WTC11 (cell line): ENCODE results near the gene COQ7. TPM values are rescaled to one million over a fixed set of nuclear protein-coding genes. Genes with fewer than 3 reads are reported as not detected.

Experiments used
- ATAC-seq: fragments of 200-7000 bp; cut with Tn5 transposase; 2 replicates; pipeline ENCODE4 v1.10.0; 2021; ENCODE audit warnings: mild to moderate bottlenecking, moderate library complexity
- CTCF ChIA-PET: fragments of 300-600 bp; sonication (Branson Sonifier 250); formaldehyde crosslinking; loops from one replicate; lab custom pipeline; 2021; ENCODE audit warnings: antibody characterized with exemption; lab: Charles Lee
- POLR2A ChIA-PET: fragments of 350-600 bp; sonication (Branson Sonifier 250); formaldehyde crosslinking; loops from one replicate; lab custom pipeline; 2021; ENCODE audit warnings: antibody characterized with exemption; lab: Charles Lee
- DNase-seq: peaks from one replicate; pipeline ENCODE4 v3.0.0; 2021; ENCODE audit warnings: low spot score
- H3K27ac Mint-ChIP-seq: 2 replicates; pipeline ENCODE4 v1.8.0; 2021; ENCODE audit warnings: mixed read lengths
- H3K27me3 Mint-ChIP-seq: 2 replicates; pipeline ENCODE4 v1.8.0; 2021; ENCODE audit warnings: low read depth, mild to moderate bottlenecking, moderate library complexity, mixed read lengths
- H3K36me3 Mint-ChIP-seq: 2 replicates; pipeline ENCODE4 v1.8.0; 2021; ENCODE audit warnings: mixed read lengths
- H3K4me1 Mint-ChIP-seq: 2 replicates; pipeline ENCODE4 v1.8.0; 2022; ENCODE audit warnings: mixed read lengths
- H3K4me3 Mint-ChIP-seq: 2 replicates; pipeline ENCODE4 v1.8.0; 2021; ENCODE audit warnings: mild to moderate bottlenecking, moderate library complexity, mixed read lengths
- H3K9me3 Mint-ChIP-seq: 2 replicates; pipeline ENCODE4 v1.8.0; 2021; ENCODE audit warnings: mixed read lengths
- GTF2I ChIP-seq: fragments of 250-450 bp; sonication (Bioruptor Pico); conservative IDR thresholded peaks from 2 replicates; pipeline ENCODE4 v1.4.0; 2021; ENCODE audit warnings: mild to moderate bottlenecking
- HMGA2 ChIP-seq: fragments of 250-450 bp; sonication (Bioruptor Pico); IDR thresholded peaks from 2 replicates; pipeline ENCODE4 v1.4.0; 2021; ENCODE audit warnings: mild to moderate bottlenecking, moderate library complexity
- NFYB ChIP-seq: sonication (generic); formaldehyde crosslinking; conservative IDR thresholded peaks from 2 replicates; pipeline ENCODE4 v1.8.0; 2022; ENCODE audit warnings: low read depth, missing genetic modification reagents
- RELA ChIP-seq: sonication (generic); formaldehyde crosslinking; IDR thresholded peaks from 2 replicates; pipeline ENCODE4 v1.8.1; 2022; ENCODE audit warnings: missing genetic modification reagents, mild to moderate bottlenecking, borderline replicate concordance
- ZNF423 ChIP-seq: fragments of 250-450 bp; sonication (Bioruptor Pico); IDR thresholded peaks from 2 replicates; pipeline ENCODE4 v2.1.2; 2022; ENCODE audit warnings: mild to moderate bottlenecking, moderate library complexity
- total RNA-seq: library from RNA; stranded (reverse); gene quantifications from 3 replicates; pipeline ENCODE4 v1.2.3, GENCODE V29; 2021
- TF ChIP-seq, protein P1 (sequence below): fragments of 250-450 bp; sonication (Bioruptor Pico); IDR thresholded peaks from 2 replicates; pipeline ENCODE4 v1.9.0; 2021; ENCODE audit warnings: mild to moderate bottlenecking, borderline replicate concordance
- TF ChIP-seq, protein P2 (sequence below): sonication (generic); formaldehyde crosslinking; IDR thresholded peaks from 2 replicates; pipeline ENCODE4 v1.8.1; 2022; ENCODE audit warnings: mild to moderate bottlenecking, missing genetic modification reagents, moderate library complexity, borderline replicate concordance
- TF ChIP-seq, protein P3 (sequence below): sonication (generic); formaldehyde crosslinking; IDR thresholded peaks from 2 replicates; pipeline ENCODE4 v1.8.0; 2022; ENCODE audit warnings: missing genetic modification reagents
- TF ChIP-seq, protein P4 (sequence below): sonication (generic); formaldehyde crosslinking; IDR thresholded peaks from 2 replicates; pipeline ENCODE4 v1.8.0; 2023; ENCODE audit warnings: missing genetic modification reagents, mild to moderate bottlenecking, borderline replicate concordance
- TF ChIP-seq, protein P5 (sequence below): fragments of 250-450 bp; sonication (Bioruptor Pico); IDR thresholded peaks from 2 replicates; pipeline ENCODE4 v1.8.0; 2021; ENCODE audit warnings: mild to moderate bottlenecking
- TF ChIP-seq, protein P6 (sequence below): sonication (generic); formaldehyde crosslinking; IDR thresholded peaks from 2 replicates; pipeline ENCODE4 v1.8.0; 2023; ENCODE audit warnings: missing genetic modification reagents
- TF ChIP-seq, protein P7 (sequence below): sonication (generic); formaldehyde crosslinking; IDR thresholded peaks from 2 replicates; pipeline ENCODE4 v1.8.1; 2023; ENCODE audit warnings: mild to moderate bottlenecking, missing genetic modification reagents, moderate library complexity

Gene COQ7
- total RNA-seq, 1 experiment from 2014 or later, result 20.7 TPM

DNA sequence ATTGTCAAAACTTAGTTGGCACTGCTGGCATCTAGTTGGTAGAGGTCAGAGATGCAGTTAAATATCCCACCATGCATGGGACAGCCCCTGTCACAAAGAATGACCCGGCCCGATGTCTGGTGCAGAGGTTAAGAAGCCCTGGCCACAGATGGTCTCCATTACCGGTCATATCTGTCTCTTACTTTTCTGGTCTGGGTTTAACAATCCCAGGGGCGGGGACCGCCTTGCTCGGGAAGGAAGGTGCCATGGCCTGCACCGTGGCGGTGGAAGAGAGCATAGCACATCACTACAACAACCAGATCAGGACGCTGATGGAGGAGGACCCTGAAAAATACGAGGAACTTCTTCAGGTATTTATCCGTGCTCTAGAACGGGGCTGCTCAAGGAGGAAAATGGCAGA, 8.1 kb downstream of the COQ7 start (continued):
- TF ChIP-seq, protein P1, sequence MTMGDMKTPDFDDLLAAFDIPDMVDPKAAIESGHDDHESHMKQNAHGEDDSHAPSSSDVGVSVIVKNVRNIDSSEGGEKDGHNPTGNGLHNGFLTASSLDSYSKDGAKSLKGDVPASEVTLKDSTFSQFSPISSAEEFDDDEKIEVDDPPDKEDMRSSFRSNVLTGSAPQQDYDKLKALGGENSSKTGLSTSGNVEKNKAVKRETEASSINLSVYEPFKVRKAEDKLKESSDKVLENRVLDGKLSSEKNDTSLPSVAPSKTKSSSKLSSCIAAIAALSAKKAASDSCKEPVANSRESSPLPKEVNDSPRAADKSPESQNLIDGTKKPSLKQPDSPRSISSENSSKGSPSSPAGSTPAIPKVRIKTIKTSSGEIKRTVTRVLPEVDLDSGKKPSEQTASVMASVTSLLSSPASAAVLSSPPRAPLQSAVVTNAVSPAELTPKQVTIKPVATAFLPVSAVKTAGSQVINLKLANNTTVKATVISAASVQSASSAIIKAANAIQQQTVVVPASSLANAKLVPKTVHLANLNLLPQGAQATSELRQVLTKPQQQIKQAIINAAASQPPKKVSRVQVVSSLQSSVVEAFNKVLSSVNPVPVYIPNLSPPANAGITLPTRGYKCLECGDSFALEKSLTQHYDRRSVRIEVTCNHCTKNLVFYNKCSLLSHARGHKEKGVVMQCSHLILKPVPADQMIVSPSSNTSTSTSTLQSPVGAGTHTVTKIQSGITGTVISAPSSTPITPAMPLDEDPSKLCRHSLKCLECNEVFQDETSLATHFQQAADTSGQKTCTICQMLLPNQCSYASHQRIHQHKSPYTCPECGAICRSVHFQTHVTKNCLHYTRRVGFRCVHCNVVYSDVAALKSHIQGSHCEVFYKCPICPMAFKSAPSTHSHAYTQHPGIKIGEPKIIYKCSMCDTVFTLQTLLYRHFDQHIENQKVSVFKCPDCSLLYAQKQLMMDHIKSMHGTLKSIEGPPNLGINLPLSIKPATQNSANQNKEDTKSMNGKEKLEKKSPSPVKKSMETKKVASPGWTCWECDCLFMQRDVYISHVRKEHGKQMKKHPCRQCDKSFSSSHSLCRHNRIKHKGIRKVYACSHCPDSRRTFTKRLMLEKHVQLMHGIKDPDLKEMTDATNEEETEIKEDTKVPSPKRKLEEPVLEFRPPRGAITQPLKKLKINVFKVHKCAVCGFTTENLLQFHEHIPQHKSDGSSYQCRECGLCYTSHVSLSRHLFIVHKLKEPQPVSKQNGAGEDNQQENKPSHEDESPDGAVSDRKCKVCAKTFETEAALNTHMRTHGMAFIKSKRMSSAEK (CRISPR knock-in tag), result no peak
- TF ChIP-seq, protein P2, sequence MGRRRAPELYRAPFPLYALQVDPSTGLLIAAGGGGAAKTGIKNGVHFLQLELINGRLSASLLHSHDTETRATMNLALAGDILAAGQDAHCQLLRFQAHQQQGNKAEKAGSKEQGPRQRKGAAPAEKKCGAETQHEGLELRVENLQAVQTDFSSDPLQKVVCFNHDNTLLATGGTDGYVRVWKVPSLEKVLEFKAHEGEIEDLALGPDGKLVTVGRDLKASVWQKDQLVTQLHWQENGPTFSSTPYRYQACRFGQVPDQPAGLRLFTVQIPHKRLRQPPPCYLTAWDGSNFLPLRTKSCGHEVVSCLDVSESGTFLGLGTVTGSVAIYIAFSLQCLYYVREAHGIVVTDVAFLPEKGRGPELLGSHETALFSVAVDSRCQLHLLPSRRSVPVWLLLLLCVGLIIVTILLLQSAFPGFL (CRISPR knock-in tag), result no peak

DNA sequence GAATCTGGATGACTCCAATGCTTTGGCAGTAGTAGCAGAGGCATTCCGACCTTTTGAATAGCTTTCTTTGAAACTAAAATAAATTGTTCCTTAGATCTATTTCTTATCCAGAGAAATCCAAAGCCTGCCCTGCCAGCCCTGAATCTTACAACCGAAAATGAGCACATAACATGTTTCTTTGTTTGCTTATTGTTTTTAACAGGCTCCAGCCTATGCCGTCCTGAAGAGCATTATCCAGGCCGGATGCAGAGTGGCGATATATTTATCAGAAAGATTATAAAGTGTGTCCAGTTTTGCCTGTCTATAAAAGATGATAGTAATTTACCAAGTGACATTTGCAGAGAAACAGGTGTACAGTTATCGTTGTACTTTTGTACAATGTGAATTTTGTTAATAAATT, 10.5 kb downstream of the COQ7 start:
- no peaks in the 10 kb centered on the region for H3K27me3 Mint-ChIP-seq
- TF ChIP-seq NFYB (CRISPR knock-in tag), result no peak
- no peak for TF ChIP-seq RELA
- TF ChIP-seq, protein P3, sequence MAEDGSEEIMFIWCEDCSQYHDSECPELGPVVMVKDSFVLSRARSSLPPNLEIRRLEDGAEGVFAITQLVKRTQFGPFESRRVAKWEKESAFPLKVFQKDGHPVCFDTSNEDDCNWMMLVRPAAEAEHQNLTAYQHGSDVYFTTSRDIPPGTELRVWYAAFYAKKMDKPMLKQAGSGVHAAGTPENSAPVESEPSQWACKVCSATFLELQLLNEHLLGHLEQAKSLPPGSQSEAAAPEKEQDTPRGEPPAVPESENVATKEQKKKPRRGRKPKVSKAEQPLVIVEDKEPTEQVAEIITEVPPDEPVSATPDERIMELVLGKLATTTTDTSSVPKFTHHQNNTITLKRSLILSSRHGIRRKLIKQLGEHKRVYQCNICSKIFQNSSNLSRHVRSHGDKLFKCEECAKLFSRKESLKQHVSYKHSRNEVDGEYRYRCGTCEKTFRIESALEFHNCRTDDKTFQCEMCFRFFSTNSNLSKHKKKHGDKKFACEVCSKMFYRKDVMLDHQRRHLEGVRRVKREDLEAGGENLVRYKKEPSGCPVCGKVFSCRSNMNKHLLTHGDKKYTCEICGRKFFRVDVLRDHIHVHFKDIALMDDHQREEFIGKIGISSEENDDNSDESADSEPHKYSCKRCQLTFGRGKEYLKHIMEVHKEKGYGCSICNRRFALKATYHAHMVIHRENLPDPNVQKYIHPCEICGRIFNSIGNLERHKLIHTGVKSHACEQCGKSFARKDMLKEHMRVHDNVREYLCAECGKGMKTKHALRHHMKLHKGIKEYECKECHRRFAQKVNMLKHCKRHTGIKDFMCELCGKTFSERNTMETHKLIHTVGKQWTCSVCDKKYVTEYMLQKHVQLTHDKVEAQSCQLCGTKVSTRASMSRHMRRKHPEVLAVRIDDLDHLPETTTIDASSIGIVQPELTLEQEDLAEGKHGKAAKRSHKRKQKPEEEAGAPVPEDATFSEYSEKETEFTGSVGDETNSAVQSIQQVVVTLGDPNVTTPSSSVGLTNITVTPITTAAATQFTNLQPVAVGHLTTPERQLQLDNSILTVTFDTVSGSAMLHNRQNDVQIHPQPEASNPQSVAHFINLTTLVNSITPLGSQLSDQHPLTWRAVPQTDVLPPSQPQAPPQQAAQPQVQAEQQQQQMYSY (CRISPR knock-in tag), result no peak
- TF ChIP-seq, all 79 proteins: peak for 0
- ChIA-PET CTCF (interaction anchor here (0.9 to 1.5 kb wide), 2 partner anchors 8 to 102 kb away, joined by 3 to 4 read pairs; no protein-coding TSS in a partner anchor), POLR2A (no interaction called here)
- DNase-seq, result no peak
- Mint-ChIP-seq H3K36me3 (peaks cover 45% of the 10 kb centered on the region), H3K27ac (no peak overlapping the region), H3K4me3 (no peak overlapping the region), H3K9me3 (peaks cover 24% of the 10 kb centered on the region), H3K4me1 (no peaks in the 10 kb centered on the region)
- no peak for ATAC-seq

DNA sequence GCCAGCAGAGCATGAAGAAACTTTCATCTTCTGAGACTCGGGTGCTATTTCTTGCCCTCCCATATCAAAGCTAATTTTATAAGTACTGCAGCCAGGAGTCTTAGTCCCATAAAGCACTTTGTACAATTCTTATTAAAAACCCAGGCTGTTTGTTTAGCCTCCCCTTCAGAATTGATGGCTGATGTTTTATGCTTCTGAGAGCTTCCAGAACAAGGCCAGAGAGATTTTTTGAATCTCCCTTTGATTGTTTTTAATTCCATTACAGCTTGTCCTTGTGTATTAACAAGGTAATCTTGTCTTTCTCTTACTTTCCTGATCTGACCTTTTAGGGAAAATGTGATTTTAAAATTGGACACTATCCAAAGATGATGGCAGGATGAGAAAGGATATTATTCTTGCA, 16.3 kb downstream of the COQ7 start:
- H3K9me3 Mint-ChIP-seq, result peaks cover 24% of the 10 kb centered on the region
- H3K4me1 Mint-ChIP-seq, result peaks cover 4% of the 10 kb centered on the region; the same call in 1 of the 2 replicates
- no peak for ATAC-seq
- DNase-seq, result no peak
- no peak overlapping the region for H3K4me3 Mint-ChIP-seq
- ChIA-PET CTCF (interaction anchor here (0.9 kb wide), 1 partner anchor 96 kb away, joined by 3 read pairs; no protein-coding TSS in a partner anchor), POLR2A (interaction anchor here (0.6 kb wide), 1 partner anchor 26 kb away, joined by 3 read pairs; no protein-coding TSS in a partner anchor)
- H3K27ac Mint-ChIP-seq, result no peak overlapping the region
- TF ChIP-seq, protein P4, sequence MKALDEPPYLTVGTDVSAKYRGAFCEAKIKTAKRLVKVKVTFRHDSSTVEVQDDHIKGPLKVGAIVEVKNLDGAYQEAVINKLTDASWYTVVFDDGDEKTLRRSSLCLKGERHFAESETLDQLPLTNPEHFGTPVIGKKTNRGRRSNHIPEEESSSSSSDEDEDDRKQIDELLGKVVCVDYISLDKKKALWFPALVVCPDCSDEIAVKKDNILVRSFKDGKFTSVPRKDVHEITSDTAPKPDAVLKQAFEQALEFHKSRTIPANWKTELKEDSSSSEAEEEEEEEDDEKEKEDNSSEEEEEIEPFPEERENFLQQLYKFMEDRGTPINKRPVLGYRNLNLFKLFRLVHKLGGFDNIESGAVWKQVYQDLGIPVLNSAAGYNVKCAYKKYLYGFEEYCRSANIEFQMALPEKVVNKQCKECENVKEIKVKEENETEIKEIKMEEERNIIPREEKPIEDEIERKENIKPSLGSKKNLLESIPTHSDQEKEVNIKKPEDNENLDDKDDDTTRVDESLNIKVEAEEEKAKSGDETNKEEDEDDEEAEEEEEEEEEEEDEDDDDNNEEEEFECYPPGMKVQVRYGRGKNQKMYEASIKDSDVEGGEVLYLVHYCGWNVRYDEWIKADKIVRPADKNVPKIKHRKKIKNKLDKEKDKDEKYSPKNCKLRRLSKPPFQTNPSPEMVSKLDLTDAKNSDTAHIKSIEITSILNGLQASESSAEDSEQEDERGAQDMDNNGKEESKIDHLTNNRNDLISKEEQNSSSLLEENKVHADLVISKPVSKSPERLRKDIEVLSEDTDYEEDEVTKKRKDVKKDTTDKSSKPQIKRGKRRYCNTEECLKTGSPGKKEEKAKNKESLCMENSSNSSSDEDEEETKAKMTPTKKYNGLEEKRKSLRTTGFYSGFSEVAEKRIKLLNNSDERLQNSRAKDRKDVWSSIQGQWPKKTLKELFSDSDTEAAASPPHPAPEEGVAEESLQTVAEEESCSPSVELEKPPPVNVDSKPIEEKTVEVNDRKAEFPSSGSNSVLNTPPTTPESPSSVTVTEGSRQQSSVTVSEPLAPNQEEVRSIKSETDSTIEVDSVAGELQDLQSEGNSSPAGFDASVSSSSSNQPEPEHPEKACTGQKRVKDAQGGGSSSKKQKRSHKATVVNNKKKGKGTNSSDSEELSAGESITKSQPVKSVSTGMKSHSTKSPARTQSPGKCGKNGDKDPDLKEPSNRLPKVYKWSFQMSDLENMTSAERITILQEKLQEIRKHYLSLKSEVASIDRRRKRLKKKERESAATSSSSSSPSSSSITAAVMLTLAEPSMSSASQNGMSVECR (CRISPR knock-in tag), result no peak
- TF ChIP-seq HMGA2 (CRISPR knock-in tag), result no peak
- TF ChIP-seq, protein P5, sequence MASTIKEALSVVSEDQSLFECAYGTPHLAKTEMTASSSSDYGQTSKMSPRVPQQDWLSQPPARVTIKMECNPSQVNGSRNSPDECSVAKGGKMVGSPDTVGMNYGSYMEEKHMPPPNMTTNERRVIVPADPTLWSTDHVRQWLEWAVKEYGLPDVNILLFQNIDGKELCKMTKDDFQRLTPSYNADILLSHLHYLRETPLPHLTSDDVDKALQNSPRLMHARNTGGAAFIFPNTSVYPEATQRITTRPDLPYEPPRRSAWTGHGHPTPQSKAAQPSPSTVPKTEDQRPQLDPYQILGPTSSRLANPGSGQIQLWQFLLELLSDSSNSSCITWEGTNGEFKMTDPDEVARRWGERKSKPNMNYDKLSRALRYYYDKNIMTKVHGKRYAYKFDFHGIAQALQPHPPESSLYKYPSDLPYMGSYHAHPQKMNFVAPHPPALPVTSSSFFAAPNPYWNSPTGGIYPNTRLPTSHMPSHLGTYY (CRISPR knock-in tag), result no peak
- TF ChIP-seq, protein P6, sequence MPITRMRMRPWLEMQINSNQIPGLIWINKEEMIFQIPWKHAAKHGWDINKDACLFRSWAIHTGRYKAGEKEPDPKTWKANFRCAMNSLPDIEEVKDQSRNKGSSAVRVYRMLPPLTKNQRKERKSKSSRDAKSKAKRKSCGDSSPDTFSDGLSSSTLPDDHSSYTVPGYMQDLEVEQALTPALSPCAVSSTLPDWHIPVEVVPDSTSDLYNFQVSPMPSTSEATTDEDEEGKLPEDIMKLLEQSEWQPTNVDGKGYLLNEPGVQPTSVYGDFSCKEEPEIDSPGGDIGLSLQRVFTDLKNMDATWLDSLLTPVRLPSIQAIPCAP (CRISPR knock-in tag), result no peak
- TF ChIP-seq, protein P7, sequence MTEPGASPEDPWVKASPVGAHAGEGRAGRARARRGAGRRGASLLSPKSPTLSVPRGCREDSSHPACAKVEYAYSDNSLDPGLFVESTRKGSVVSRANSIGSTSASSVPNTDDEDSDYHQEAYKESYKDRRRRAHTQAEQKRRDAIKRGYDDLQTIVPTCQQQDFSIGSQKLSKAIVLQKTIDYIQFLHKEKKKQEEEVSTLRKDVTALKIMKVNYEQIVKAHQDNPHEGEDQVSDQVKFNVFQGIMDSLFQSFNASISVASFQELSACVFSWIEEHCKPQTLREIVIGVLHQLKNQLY, result no peak
- TF ChIP-seq ZNF423 (CRISPR knock-in tag), result no peak
- TF ChIP-seq GTF2I (CRISPR knock-in tag), result no peak
- H3K36me3 Mint-ChIP-seq, result peaks cover 32% of the 10 kb centered on the region
- peaks cover 18% of the 10 kb centered on the region for H3K27me3 Mint-ChIP-seq
